Peyer's patch (tissue), 4 donors: ENCODE data around the gene SEMA3F. TPM values are rescaled to one million over a fixed set of nuclear protein-coding genes. Genes with fewer than 3 reads are reported as not detected.

Experiments
- DNase-seq, 3 donors: peaks; one replicate each; pipeline ENCODE4 v3.0.0-alpha.2; 2017 to 2019
- H3K27ac ChIP-seq, 4 donors: fragments of 200-600 bp; sonication (generic); one replicate each; pipeline ENCODE4 v1.5.1; 2016 to 2019
- H3K27me3 ChIP-seq, 2 donors: fragments of 200-600 bp; sonication (generic); one replicate each; pipeline ENCODE4 v1.5.1; 2019
- H3K36me3 ChIP-seq, 3 donors: fragments of 200-600 bp; sonication (generic); one replicate each; pipeline ENCODE4 v1.5.1; 2016 to 2019
- H3K4me1 ChIP-seq, 4 donors: fragments of 200-600 bp; sonication (generic); one replicate each; pipeline ENCODE4 v1.5.1; 2016 to 2019
- H3K4me3 ChIP-seq, 4 donors: fragments of 200-600 bp; sonication (generic); 1 replicate in 3 of 4; 2 replicates in 1 of 4; pipeline ENCODE4 v1.5.1; 2016 to 2019; ENCODE audit warnings: mild to moderate bottlenecking in 1 of 4
- H3K9me3 ChIP-seq, 4 donors: fragments of 200-600 bp; sonication (generic); one replicate each; pipeline ENCODE4 v1.5.1; 2016 to 2019; ENCODE audit warnings: mild to moderate bottlenecking in 1 of 4
- CTCF ChIP-seq, 6 experiments: fragments of 450-650 bp in 4 of 6; fragments of 200-600 bp in 2 of 6; sonication (generic) in 1 of 6; IDR thresholded peaks; one replicate each; pipeline ENCODE4 v1.5.1; 2017 to 2019; ENCODE audit warnings: antibody characterized with exemption in 6 of 6, mild to moderate bottlenecking in 3 of 6, moderate library complexity in 1 of 6
- POLR2A ChIP-seq, 2 donors: fragments of 450-650 bp; IDR thresholded peaks; one replicate each; pipeline ENCODE4 v1.5.1; 2017; ENCODE audit warnings: antibody characterized with exemption in 2 of 2, mild to moderate bottlenecking in 2 of 2, moderate library complexity in 2 of 2
- total RNA-seq, 4 donors: library from RNA; depleted of rRNA; stranded (reverse); fragments of >200 nt; gene quantifications; one replicate each; pipeline ENCODE4 v1.1.0, GENCODE V29; 2016

Gene SEMA3F
- total RNA-seq, 4 donors from 2014 or later: 21.2 to 41.0 (median 23.2) TPM

GRCh38 chr3:50212971-50213370 lies 57.8 kb downstream of the SEMA3F start:
- H3K27ac ChIP-seq: no peak overlapping the region
- DNase-seq: no peak
- H3K9me3 ChIP-seq: no peaks in the 10 kb centered on the region
- TF ChIP-seq POLR2A (IDR thresholded peaks at IDR 0.05) (no peak), CTCF (IDR thresholded peaks at IDR 0.05) (no peak)
- H3K4me1 ChIP-seq: peaks cover 0 to 5% (median 0%) of the 10 kb centered on the region in 4 donors
- H3K36me3 ChIP-seq: no peaks in the 10 kb centered on the region
- no peaks in the 10 kb centered on the region for H3K27me3 ChIP-seq
- H3K4me3 ChIP-seq: no peak overlapping the region

DNA sequence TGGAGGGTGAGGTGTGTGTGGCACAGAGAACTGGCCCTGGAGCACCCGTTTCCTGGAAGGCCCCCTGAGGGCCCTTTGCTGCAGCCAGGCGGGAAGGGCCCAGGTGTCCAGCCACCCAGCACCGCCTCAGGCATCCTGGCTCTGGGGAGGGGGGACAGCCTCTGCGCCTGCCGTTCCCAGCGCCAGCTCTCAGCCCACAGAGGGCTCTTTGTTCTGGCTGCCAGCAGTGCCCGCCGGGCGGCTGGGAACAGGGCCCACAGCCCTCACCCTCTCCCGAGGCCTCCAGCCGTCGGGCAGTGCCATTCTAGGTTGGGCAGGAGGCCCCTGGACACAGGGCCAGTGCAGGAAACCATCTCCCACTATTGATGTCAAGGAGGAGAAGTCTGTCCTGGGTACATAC lies 58.2 kb downstream of the SEMA3F start:
- H3K27me3 ChIP-seq: no peaks in the 10 kb centered on the region
- H3K36me3 ChIP-seq: no peaks in the 10 kb centered on the region
- peaks cover 0 to 5% (median 0%) of the 10 kb centered on the region in 4 donors for H3K4me1 ChIP-seq
- no peak for TF ChIP-seq CTCF (IDR thresholded peaks at IDR 0.05)
- TF ChIP-seq POLR2A (IDR thresholded peaks at IDR 0.05): no peak
- H3K9me3 ChIP-seq: no peaks in the 10 kb centered on the region
- no peak overlapping the region for H3K27ac ChIP-seq
- no peak overlapping the region for H3K4me3 ChIP-seq
- no peak for DNase-seq

GRCh38 chr3:50214824-50215223 lies 59.7 kb downstream of the SEMA3F start:
- H3K27ac ChIP-seq: no peak overlapping the region
- no peak for DNase-seq
- no peaks in the 10 kb centered on the region for H3K27me3 ChIP-seq
- H3K4me1 ChIP-seq: peaks cover 0 to 5% (median 0%) of the 10 kb centered on the region in 4 donors
- H3K36me3 ChIP-seq: no peaks in the 10 kb centered on the region
- TF ChIP-seq POLR2A (IDR thresholded peaks at IDR 0.05) (no peak), CTCF (IDR thresholded peaks at IDR 0.05) (no peak)
- no peak overlapping the region for H3K4me3 ChIP-seq
- H3K9me3 ChIP-seq: no peaks in the 10 kb centered on the region

DNA sequence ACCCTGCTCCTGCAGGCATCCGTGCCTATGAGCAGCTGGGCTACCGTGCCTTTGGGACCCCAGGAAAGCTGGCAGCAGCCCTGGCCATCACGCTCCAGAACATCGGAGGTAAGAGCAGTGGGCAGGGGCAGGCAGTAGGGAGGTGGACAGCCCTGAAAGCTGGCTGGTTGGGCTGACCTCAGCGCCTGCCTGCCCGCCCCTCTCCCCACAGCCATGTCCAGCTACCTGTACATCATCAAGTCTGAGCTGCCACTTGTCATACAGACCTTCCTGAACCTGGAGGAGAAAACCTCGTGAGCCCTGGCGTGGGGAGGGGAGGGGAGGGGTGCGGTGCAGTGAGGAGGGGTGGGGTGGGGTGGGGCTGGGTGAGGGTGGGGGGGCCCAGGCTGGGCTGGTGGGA lies 60.4 kb downstream of the SEMA3F start:
- H3K9me3 ChIP-seq: no peaks in the 10 kb centered on the region
- H3K27me3 ChIP-seq: no peaks in the 10 kb centered on the region
- no peaks in the 10 kb centered on the region for H3K36me3 ChIP-seq
- no peak overlapping the region for H3K27ac ChIP-seq
- TF ChIP-seq POLR2A (IDR thresholded peaks at IDR 0.05) (no peak), CTCF (IDR thresholded peaks at IDR 0.05) (no peak)
- no peak for DNase-seq
- peaks cover 0 to 5% (median 0%) of the 10 kb centered on the region in 4 donors for H3K4me1 ChIP-seq
- no peak overlapping the region for H3K4me3 ChIP-seq

DNA sequence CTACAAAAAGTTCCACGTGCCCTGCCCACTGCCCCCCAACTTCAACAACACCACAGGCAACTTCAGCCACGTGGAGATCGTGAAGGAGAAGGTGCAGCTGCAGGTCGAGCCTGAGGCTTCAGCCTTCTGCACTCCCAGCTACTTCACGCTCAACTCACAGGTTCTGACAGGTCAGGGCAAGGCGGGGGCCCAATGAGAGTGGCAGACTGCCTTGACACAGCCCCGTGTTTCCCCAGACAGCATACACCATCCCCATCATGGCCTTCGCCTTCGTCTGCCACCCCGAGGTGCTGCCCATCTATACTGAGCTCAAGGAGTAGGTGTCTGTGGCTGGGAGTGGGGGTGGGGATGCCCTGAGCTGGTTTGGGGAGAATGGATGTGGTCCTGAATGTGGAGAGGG lies 62.6 kb downstream of the SEMA3F start:
- Histone ChIP-seq H3K27ac (no peak overlapping the region), H3K27me3 (no peaks in the 10 kb centered on the region), H3K9me3 (no peaks in the 10 kb centered on the region), H3K4me3 (no peak overlapping the region), H3K36me3 (no peaks in the 10 kb centered on the region), H3K4me1 (no peaks in the 10 kb centered on the region)
- DNase-seq: no peak
- no peak for TF ChIP-seq CTCF (IDR thresholded peaks at IDR 0.05)
- TF ChIP-seq POLR2A (IDR thresholded peaks at IDR 0.05): no peak

- DNase-seq: no peak
- Histone ChIP-seq H3K36me3 (no peaks in the 10 kb centered on the region), H3K4me1 (no peaks in the 10 kb centered on the region), H3K9me3 (no peaks in the 10 kb centered on the region), H3K27ac (no peak overlapping the region), H3K4me3 (no peak overlapping the region), H3K27me3 (no peaks in the 10 kb centered on the region)
- TF ChIP-seq POLR2A (IDR thresholded peaks at IDR 0.05): no peak
- TF ChIP-seq CTCF (IDR thresholded peaks at IDR 0.05): no peak
Observed at GRCh38 chr3:50218448-50218847, 63.3 kb downstream of the SEMA3F start.
